Omental fat pad (tissue), 4 donors: ENCODE measurements around the gene SELENOM. TPM values are rescaled to one million over a fixed set of nuclear protein-coding genes. Genes with fewer than 3 reads are reported as not detected.

Source experiments
- ATAC-seq: fragments of 150-250 bp; one replicate; pipeline ENCODE4 v1.9.1; 2016; ENCODE audit warnings: mild to moderate bottlenecking, moderate library complexity; ENCODE audit not compliant: low FRiP score
- DNase-seq: peaks from one replicate; pipeline ENCODE4 v3.0.0-alpha.2; 2019; ENCODE audit warnings: low spot score
- CTCF ChIP-seq, 3 donors: fragments of 450-650 bp; IDR thresholded peaks; one replicate each; pipeline ENCODE4 v1.5.1; 2016 to 2017; ENCODE audit warnings: antibody characterized with exemption in 3 of 3, mild to moderate bottlenecking in 3 of 3, moderate library complexity in 2 of 3
- total RNA-seq, 4 donors: library from RNA; depleted of rRNA; stranded (reverse); fragments of >200 nt; gene quantifications; one replicate each; pipeline ENCODE4 v1.1.0, GENCODE V29; 2016

The SELENOM gene, protein sequence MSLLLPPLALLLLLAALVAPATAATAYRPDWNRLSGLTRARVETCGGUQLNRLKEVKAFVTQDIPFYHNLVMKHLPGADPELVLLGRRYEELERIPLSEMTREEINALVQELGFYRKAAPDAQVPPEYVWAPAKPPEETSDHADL
- 100 to 1,000 TPM; 162 to 346 (median 230) TPM for total RNA-seq

GRCh38 chr22:31107178-31107893 lies at the start of gene SELENOM:
Gene SELENOM, minus strand, starts transcription at chr22:31107568. Its CDS starts 63 bp downstream, at chr22:31107505.
- TF ChIP-seq CTCF (IDR thresholded peaks at IDR 0.05): no peak
- DNase-seq: peak; percentile 73
- peak; percentile 97 for ATAC-seq

DNA sequence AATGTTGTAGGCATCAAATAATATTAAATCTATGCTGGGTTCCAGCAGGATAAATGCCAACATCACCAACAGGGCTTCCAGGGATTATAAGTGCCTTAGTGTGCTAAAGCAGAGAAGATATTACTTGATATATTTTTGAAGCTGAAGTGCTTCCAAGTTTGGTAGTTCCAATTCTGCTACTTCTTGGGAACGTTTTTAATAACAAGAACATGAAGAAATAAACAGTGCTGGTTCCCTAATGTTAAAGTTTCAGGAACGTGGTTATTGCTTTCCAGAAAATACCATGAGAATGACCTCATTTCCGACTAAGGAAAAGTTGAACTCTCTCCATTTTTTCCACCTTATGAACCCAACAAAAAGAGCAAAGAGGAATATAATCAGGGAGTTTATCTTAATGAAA lies 48.1 kb upstream of the SELENOM start:
- no peak for TF ChIP-seq CTCF (IDR thresholded peaks at IDR 0.05)
- DNase-seq (no peak), ATAC-seq (no peak)

GRCh38 chr22:31154975-31155374 lies 47.6 kb upstream of the SELENOM start:
- DNase-seq: no peak
- no peak for ATAC-seq
- TF ChIP-seq CTCF (IDR thresholded peaks at IDR 0.05): no peak

- ATAC-seq (no peak), DNase-seq (no peak)
- no peak for TF ChIP-seq CTCF (IDR thresholded peaks at IDR 0.05)
Measured at GRCh38 chr22:31153357-31153756, 46.0 kb upstream of the SELENOM start.

DNA sequence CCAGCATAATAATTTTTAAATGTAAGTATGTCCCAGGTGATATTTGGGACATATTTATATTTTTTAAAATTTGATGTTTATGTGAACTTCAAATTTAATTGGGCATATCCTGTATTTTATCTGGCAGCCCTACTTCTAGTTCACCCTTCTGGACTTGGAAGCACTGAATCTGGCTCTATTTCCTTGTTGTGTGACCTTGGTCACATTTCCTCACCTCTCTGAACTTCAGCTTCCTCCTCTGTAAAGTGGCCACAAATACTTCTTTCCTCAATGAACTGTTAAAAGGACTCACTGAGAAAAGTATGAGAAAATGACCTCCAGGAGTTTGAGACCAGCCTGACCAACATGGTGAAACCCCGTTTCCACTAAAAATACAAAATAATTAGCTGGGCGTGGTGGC lies 44.5 kb upstream of the SELENOM start:
- DNase-seq: no peak
- no peak for TF ChIP-seq CTCF (IDR thresholded peaks at IDR 0.05)
- ATAC-seq: no peak

- DNase-seq (no peak), ATAC-seq (no peak)
- no peak for TF ChIP-seq CTCF (IDR thresholded peaks at IDR 0.05)
Measured at GRCh38 chr22:31150615-31151014, 43.2 kb upstream of the SELENOM start.
